Heart right ventricle (tissue), 16 donors: ENCODE results near the gene MAN2A2. TPM values are rescaled to one million over a fixed set of nuclear protein-coding genes. Genes with fewer than 3 reads are reported as not detected.

ENCODE experiments used
- ATAC-seq, 8 donors: fragments of 200-7000 bp; cut with Tn5 transposase; one replicate each; pipeline ENCODE4 v1.9.1; 2020; ENCODE audit warnings: mild to moderate bottlenecking in 8 of 8, moderate library complexity in 8 of 8, moderate number of reproducible peaks in 1 of 8
- DNase-seq, 2 donors: peaks; one replicate each; pipeline ENCODE4 v3.0.0-alpha.2; 2020
- H3K27ac ChIP-seq, 10 donors: fragments of 200-600 bp; sonication (generic) in 2 of 10; one replicate each; pipeline versions ENCODE4 v1.5.0 to v1.8.0; 2020 to 2022; ENCODE audit warnings: mild to moderate bottlenecking in 3 of 10
- H3K27me3 ChIP-seq, 7 donors: fragments of 200-600 bp; one replicate each; pipeline ENCODE4 v1.8.0; 2021 to 2022; ENCODE audit warnings: mild to moderate bottlenecking in 2 of 7
- H3K36me3 ChIP-seq, 9 donors: fragments of 200-600 bp; sonication (generic) in 1 of 9; one replicate each; pipeline versions ENCODE4 v1.5.0 to v1.8.0; 2020 to 2022; ENCODE audit warnings: mild to moderate bottlenecking in 2 of 9
- H3K4me1 ChIP-seq, 9 donors: fragments of 200-600 bp; sonication (generic) in 1 of 9; one replicate each; pipeline versions ENCODE4 v1.5.0 to v1.8.0; 2020 to 2022; ENCODE audit warnings: mild to moderate bottlenecking in 4 of 9
- H3K4me3 ChIP-seq, 10 donors: fragments of 200-600 bp; sonication (generic) in 2 of 10; one replicate each; pipeline versions ENCODE4 v1.5.0 to v1.8.0; 2020 to 2022; ENCODE audit warnings: mild to moderate bottlenecking in 7 of 10, moderate library complexity in 2 of 10
- H3K9me3 ChIP-seq, 11 donors: fragments of 200-600 bp in 10 of 11; sonication (generic) in 2 of 11; one replicate each; pipeline versions ENCODE4 v1.5.0 to v1.8.0; 2013 to 2022; ENCODE audit warnings: mild to moderate bottlenecking in 2 of 11, control low read depth in 1 of 11, moderate library complexity in 1 of 11
- CTCF ChIP-seq, 9 donors: fragments of 200-600 bp; sonication (generic) in 2 of 9; IDR thresholded peaks; one replicate each; pipeline versions ENCODE4 v1.5.0 to v1.8.0; 2021 to 2022; ENCODE audit warnings: antibody characterized with exemption in 9 of 9, mild to moderate bottlenecking in 5 of 9, moderate library complexity in 1 of 9
- WGBS, 2 donors: extraction: QIAGEN DNeasy Blood & Tissue Kit; methylation state at CpG; one replicate each; pipeline ENCODE4 v1.1.7; 2013; ENCODE audit warnings: inconsistent platforms in 1 of 2; 5-methylcytosine and 5-hydroxymethylcytosine counted together
- intact Hi-C, 10 donors: fragments of 100-400 bp; cut with DNase I; formaldehyde crosslinking; loops; one replicate each; pipeline versions ENCODE4 v1.11.1 to v1.14.2; 2022
- polyA plus RNA-seq, 2 donors: library from polyadenylated mRNA; stranded (reverse); fragments of 200-250 nt; gene quantifications; one replicate each; pipeline ENCODE4 v1.2.3, GENCODE V29; 2013
- total RNA-seq, 10 donors: library from RNA; stranded (reverse); fragmentation: NEBNext Ultra II Directional in 3 of 10; extraction: Animal tissue kit (Norgen Biotek cat#: 25700) in 3 of 10; gene quantifications; one replicate each; pipeline versions ENCODE4 v1.2.1 to v1.2.4, GENCODE V29; 2021 to 2023
- donor health status: Arrhythmogenic right ventricular cardiomyopathy.
- donor health status: ischemic (EF 13 %, LVEDD 7.1; RV severe dilation, severe dysfunction).
- donor health status: healthy with polysubstance abuse.
- donor health status: DM: no; HTN: yes; CAD: no.
- donor health status: DM: no; HTN: no; CAD: no.
- donor health status: ischemic (EF 25% LVEDD 6.9; RV normal size, moderate dysfunction).
- donor health status: ischemic (EF 25% LVEDD 5.7; RV mildly dilated, moderate dysfunction).
- donor health status: healthy.
- donor health status: DM: yes; HTN: yes; CAD: no.
- donor health status: Ischemic cardiomyopathy.
- donor health status: ischemic (EF 35%, LVEDD 5.7; RV mildly dilated, moderate dysfunction).
- donor health status: nonischemic (EF 11% LVEDD 7.7; RV severe dilation, severe dysfunction).
- donor health status: DM: yes; HTN: yes; CAD: no.
- donor health status: PGD.
- donor health status: ischemic (EF 29% LVEDD 5.4; RV normal size, mild dysfunction).
- donor health status: nonischemic (EF 23%, LVEDD 6.1; RV moderate dilation, normal function).

Gene MAN2A2
- total and polyA plus RNA-seq, 12 donors: 24.8 to 157 (median 95.6) TPM

GRCh38 chr15:90902040-90902839 lies 862 bp upstream of the MAN2A2 start:
- no peaks in the 10 kb centered on the region for H3K9me3 ChIP-seq
- WGBS, 2 donors: 0% methylated on average over 40 to 71 of the region's 71 CpGs
- no peaks in the 10 kb centered on the region for H3K27me3 ChIP-seq
- DNase-seq: peak; percentile 70 to 81
- intact Hi-C loops: loop anchor here in 5 of 10 donors (1.0 to 2.0 kb wide), 3 partner anchors 29 to 32 kb away; partner anchors contain the start of gene HDDC3 (in 3 of the 5)
- peak; percentile 88 to 94 (median 90) for ATAC-seq
- H3K36me3 ChIP-seq: peaks cover 0 to 29% (median 23%) of the 10 kb centered on the region in 9 donors
- peaks cover 6 to 39% (median 24%) of the 10 kb centered on the region in 9 donors for H3K4me1 ChIP-seq
- H3K27ac ChIP-seq: peak overlapping the region; percentile 79 to 97 (median 93)
- peak overlapping the region; percentile 24 to 92 (median 82) for H3K4me3 ChIP-seq
- peak; percentile 34 to 97 (median 80) for TF ChIP-seq CTCF (IDR thresholded peaks at IDR 0.05)

- no peaks in the 10 kb centered on the region for H3K9me3 ChIP-seq
- intact Hi-C loops: loop anchor here in 3 of 10 donors (1.0 to 2.0 kb wide), 3 partner anchors 25 to 28 kb away; partner anchors contain the start of gene HDDC3 (in 1 of the 3)
- TF ChIP-seq CTCF (IDR thresholded peaks at IDR 0.05): peak in 1 of 9 donors; percentile 20
- H3K4me1 ChIP-seq: peaks cover 6 to 56% (median 39%) of the 10 kb centered on the region in 9 donors
- 67 to 71% methylated on average over 18 of the region's 18 CpGs for WGBS, 2 donors
- peak overlapping the region; percentile 79 to 97 (median 94) for H3K27ac ChIP-seq
- no peaks in the 10 kb centered on the region for H3K27me3 ChIP-seq
- ATAC-seq (peak in 6 of 8 donors; percentile 8 to 37 (median 22)), DNase-seq (no peak)
- H3K4me3 ChIP-seq: peak overlapping the region; percentile 76 to 93 (median 86)
- peaks cover 0 to 46% (median 28%) of the 10 kb centered on the region in 9 donors for H3K36me3 ChIP-seq
These were observed 833 bp downstream of the MAN2A2 start for GRCh38 chr15:90903733-90904536.

GRCh38 chr15:90904746-90905145 lies 1.6 kb downstream of the MAN2A2 start:
- no peaks in the 10 kb centered on the region for H3K27me3 ChIP-seq
- no peak overlapping the region for H3K4me3 ChIP-seq
- DNase-seq (no peak), ATAC-seq (no peak)
- peaks cover 6 to 61% (median 43%) of the 10 kb centered on the region in 9 donors for H3K4me1 ChIP-seq
- no peaks in the 10 kb centered on the region for H3K9me3 ChIP-seq
- intact Hi-C loops: no loop called here
- peaks cover 0 to 54% (median 35%) of the 10 kb centered on the region in 9 donors for H3K36me3 ChIP-seq
- WGBS, 2 donors: 93 to 98% methylated on average over 9 of the region's 9 CpGs
- no peak overlapping the region for H3K27ac ChIP-seq
- no peak for TF ChIP-seq CTCF (IDR thresholded peaks at IDR 0.05)
